ENCODE results near the gene MRPL18. TPM values are rescaled to one million over a fixed set of nuclear protein-coding genes. Genes with fewer than 3 reads are reported as not detected.
A peak's percentile ranks its signal among the peaks of the same experiment; 100 is the strongest.

Gene MRPL18
- total and polyA plus RNA-seq, 2 of the 8 experiments (the other 6 are each of a cell fraction or from before 2014, with no cell fraction given) = 58.7 to 79.8 TPM

DNA sequence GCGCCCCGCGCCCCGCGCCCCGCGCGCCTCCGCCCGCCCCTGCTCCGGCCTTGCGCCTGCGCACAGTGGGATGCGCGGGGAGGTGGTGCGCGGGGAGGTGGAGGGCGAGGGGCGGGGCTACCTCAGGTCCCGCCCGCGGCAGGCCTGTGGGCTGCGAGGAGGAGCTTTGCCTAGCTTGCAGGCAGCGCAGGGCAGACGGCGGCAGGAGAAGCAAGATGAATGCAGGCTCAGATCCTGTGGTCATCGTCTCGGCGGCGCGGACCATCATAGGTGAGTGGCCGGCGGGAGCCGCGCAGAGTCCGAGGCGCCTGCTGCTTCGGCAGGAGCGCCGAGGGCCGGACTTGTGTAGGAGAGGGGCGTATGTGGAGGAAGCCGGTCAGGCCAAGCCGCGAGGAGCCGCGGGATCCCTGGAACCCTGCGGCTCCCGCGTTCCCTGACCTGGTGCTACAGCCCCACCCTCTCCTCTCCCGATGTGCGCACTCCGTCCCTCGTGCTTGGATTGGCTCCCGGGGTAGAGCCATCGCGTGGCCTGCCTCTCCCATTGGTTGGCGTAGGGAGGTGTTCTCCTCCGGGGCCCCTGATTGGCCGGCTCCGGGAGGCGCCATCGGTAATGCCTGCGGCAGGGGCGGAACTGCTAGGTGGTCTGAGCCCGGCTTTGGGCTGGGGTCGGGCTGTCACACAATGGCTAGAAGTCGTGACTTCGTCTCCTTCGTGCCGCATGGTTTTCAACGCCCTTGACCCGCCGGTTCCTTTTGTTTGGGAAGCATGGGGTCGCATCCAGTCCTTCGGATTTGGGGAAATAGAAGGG is 28.2 kb upstream of the MRPL18 start, which contains the start of gene ACAT2 (continued):
- no peak for TF ChIP-seq RFX5 (IDR thresholded peaks at IDR 0.05; ENCODE audit: borderline replicate concordance, low read depth, low read length)
- TF ChIP-seq MAFK (IDR thresholded peaks at IDR 0.05; ENCODE audit: low read depth, low read length) = no peak
- peak; percentile 81 for TF ChIP-seq NRF1 (IDR thresholded peaks at IDR 0.05; ENCODE audit: low read depth, low read length)
- TF ChIP-seq SP1 (IDR thresholded peaks at IDR 0.05; ENCODE audit: low read depth, low read length) = peak; percentile 95
- no peak for TF ChIP-seq GTF2F1 (IDR thresholded peaks at IDR 0.05; ENCODE audit: borderline replicate concordance, low read depth, low read length)
- no peak for TF ChIP-seq CTBP2 (IDR thresholded peaks at IDR 0.05; ENCODE audit: borderline replicate concordance, insufficient read depth, insufficient read length, low read length)
- peak; percentile 27 for TF ChIP-seq KDM4A (IDR thresholded peaks at IDR 0.05; ENCODE audit: low read depth, low read length, severe bottlenecking)
- no peak for TF ChIP-seq SP4 (IDR thresholded peaks at IDR 0.05; ENCODE audit: low read length)
- no peak for TF ChIP-seq RXRA (IDR thresholded peaks at IDR 0.05; ENCODE audit: insufficient read depth, low read depth, low read length)
- no peak for TF ChIP-seq FOSL1 (IDR thresholded peaks at IDR 0.05; ENCODE audit: insufficient read depth, low read depth, low read length)
- TF ChIP-seq, protein P1, sequence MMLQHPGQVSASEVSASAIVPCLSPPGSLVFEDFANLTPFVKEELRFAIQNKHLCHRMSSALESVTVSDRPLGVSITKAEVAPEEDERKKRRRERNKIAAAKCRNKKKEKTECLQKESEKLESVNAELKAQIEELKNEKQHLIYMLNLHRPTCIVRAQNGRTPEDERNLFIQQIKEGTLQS (IDR thresholded peaks at IDR 0.05; ENCODE audit: insufficient read depth, low read depth, low read length) = no peak
- TF ChIP-seq, protein P2, sequence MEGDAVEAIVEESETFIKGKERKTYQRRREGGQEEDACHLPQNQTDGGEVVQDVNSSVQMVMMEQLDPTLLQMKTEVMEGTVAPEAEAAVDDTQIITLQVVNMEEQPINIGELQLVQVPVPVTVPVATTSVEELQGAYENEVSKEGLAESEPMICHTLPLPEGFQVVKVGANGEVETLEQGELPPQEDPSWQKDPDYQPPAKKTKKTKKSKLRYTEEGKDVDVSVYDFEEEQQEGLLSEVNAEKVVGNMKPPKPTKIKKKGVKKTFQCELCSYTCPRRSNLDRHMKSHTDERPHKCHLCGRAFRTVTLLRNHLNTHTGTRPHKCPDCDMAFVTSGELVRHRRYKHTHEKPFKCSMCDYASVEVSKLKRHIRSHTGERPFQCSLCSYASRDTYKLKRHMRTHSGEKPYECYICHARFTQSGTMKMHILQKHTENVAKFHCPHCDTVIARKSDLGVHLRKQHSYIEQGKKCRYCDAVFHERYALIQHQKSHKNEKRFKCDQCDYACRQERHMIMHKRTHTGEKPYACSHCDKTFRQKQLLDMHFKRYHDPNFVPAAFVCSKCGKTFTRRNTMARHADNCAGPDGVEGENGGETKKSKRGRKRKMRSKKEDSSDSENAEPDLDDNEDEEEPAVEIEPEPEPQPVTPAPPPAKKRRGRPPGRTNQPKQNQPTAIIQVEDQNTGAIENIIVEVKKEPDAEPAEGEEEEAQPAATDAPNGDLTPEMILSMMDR (IDR thresholded peaks at IDR 0.05; ENCODE audit: control extremely low read depth in 1 of 3, insufficient read depth in 1 of 3, low read depth in 1 of 3, low read length in 3 of 3) = no peak
- no peak for TF ChIP-seq SIRT6 (IDR thresholded peaks at IDR 0.05; ENCODE audit: low read length)
- TF ChIP-seq TAF7 (optimal IDR thresholded peaks at IDR 0.05; ENCODE audit: borderline replicate concordance, low read depth, low read length) = peak; percentile 64
- TF ChIP-seq, protein P3, sequence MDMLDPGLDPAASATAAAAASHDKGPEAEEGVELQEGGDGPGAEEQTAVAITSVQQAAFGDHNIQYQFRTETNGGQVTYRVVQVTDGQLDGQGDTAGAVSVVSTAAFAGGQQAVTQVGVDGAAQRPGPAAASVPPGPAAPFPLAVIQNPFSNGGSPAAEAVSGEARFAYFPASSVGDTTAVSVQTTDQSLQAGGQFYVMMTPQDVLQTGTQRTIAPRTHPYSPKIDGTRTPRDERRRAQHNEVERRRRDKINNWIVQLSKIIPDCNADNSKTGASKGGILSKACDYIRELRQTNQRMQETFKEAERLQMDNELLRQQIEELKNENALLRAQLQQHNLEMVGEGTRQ (IDR thresholded peaks at IDR 0.05; ENCODE audit: low read length) = no peak
- TF ChIP-seq SIN3A (conservative IDR thresholded peaks at IDR 0.05 in 1 of 2, IDR thresholded peaks at IDR 0.05 in 1 of 2; ENCODE audit: low read depth in 1 of 2, low read length in 2 of 2) = peak; percentile 84 to 85; a peak in 2 of 4 replicates
- TF ChIP-seq BRCA1 (IDR thresholded peaks at IDR 0.05; ENCODE audit: low read depth, low read length) = no peak
- TF ChIP-seq HDAC2 (IDR thresholded peaks at IDR 0.05; ENCODE audit: borderline replicate concordance in 1 of 2, low read depth in 2 of 2, low read length in 2 of 2) = 0 out of 4 replicates have a peak, but pooled peaks of 1 of the 2 experiments have one; percentile 61
- TF ChIP-seq POLR2AphosphoS5 (IDR thresholded peaks at IDR 0.05; ENCODE audit: low read depth, low read length) = peak; percentile 91

All from H1 (cell line).